GM12801 (cell line): Measurements from ENCODE around the gene WHRN.

ENCODE experiments used
- CTCF ChIP-seq: IDR thresholded peaks from one replicate; pipeline ENCODE4 v1.5.1; 2011; ENCODE audit warnings: control low read depth; ENCODE audit not compliant: insufficient read length; ENCODE audit errors: extremely low read depth

Gene WHRN

DNA sequence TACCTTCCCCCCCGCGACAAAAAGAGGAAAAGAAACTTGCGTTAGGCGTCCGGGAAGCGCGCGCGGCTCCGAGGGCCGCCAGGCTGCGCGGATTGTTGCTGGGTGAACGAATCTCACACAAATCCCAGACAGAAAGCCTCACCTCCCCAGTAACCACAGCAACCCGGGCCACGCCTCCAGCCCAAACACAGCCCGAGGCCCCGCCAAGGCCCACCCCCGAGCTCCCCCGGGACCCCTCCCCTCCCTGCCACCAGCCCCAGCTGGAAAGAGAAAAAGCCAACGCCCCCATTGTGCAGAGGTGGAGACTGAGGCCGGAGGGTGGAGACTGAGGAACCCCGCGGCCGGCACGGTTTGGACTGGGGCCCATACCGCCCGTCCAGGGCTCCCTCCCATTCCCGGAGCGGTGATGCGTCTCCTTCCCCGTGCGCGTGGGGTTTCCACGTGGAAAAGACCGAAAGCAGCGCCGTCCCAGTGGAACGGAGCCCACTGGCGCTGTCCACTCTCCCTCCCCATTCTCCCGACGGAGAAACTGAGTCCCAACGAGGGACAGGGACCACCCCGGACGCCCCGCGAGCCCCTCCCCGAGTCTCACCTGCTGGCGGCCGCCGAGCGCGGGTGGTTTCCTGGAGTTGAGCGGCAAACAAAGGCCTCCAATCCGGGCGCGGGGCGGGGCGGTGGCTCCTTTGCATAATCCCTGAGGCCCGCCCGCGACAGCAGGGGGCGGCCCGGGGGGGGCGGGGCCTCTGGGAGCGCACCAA is 107.2 kb downstream of the WHRN start:
- no peak for TF ChIP-seq CTCF

DNA sequence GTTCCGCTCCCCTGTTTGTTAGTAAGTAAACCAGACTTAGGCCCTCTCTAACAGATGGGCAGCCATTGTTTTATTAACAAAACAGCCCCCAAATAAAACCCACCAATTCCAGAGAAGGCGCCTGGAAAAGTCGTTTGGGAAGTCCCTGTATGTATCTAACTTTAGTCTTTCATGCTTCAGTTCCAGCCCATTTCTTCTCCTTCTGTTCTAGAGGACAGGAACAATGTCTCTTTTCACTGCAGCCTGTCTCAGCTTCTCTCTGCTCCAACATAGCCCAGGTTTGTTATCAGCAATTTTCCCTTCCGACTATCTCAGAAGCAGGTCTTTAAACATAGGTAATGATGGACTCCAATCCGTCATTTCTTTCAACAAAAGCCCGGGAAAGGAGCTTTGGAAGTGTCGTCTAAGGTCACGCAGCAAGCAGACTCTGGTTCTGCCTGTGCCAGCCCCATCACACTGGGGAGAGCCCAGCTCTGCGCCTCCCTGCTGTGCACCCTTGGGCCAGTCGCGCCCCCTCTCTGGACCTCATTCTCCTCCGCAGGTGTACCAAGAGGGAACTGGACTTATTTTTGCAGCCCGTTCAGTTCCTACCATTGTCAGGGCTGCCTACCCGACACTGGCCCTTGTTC is 107.9 kb downstream of the WHRN start:
- TF ChIP-seq CTCF = no peak

GRCh38 chr9:114396558-114397218 is 108.6 kb downstream of the WHRN start:
- no peak for TF ChIP-seq CTCF

GRCh38 chr9:114395768-114396167 is 109.5 kb downstream of the WHRN start:
- no peak for TF ChIP-seq CTCF

DNA sequence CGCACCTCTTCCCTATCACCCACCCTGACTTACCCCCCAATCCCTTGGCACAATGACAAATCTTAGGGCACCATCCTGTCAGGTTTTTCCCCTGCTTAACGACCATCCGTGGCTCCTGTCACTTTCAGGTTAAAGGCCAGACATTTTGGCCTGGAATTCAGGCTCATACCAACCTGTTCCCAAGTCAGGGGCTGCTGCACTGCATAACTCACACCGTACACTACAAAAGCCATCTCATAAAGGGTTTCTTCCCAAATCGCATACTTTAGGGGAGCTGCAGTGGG is 110.0 kb downstream of the WHRN start:
- TF ChIP-seq CTCF = no peak

DNA sequence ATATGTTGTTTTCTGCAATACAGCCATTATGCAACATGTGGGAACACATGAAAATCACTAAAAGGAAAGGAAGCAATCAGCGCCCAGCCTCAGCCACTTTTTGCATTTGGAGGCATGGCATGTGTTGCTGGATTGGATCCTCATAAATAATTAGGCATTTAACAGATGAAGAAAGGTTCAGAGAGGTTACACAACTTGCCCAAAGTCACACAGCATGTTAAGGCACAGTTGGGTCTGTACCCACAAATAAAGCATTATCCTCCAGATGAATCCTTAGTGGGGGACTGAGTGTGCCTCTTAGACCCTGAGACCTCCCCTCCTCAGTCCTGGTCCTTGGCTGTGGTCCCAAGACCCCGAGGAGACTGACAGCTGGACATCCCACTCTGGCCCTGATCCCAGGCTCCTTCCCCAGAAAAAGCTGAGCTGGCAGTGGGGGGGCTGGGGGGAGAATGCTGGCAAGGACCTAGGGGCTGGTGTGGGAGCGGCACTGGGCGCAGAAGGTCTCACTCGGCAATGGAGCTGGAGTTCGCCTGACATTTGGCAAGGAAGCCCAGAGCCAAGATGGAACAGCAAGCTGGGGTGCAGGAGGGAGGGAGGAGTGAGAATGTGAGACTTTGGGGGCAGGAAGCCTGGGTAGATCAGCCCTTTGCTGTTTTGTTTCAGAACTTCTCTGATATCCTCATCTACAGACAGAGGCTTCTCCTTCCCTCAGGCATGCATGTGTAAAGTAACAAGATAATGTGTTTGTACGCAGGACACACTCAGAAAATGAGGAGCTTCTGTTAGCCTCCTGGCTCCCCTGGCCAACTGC is 110.5 kb downstream of the WHRN start:
- no peak for TF ChIP-seq CTCF

DNA sequence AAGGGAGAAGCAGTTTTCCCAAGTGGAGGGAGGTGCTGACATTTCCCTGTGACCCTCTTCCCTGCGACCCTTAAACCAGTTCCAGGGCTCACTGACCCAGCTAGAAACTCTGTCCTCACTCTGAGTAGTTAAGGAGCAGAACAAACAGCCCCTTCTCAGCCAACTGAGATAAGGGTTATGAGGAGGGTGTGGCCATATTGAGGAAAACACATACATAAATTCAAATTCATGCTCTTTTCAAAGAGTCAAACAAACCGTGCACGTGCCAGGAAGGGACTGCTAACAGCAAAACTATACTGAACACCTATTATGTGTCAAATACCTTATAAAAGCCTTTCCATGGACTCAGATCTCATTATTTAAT is 112.5 kb downstream of the WHRN start:
- TF ChIP-seq CTCF = no peak
